Body of pancreas (tissue), 4 donors: ENCODE results near the gene NCR1. TPM values are rescaled to one million over a fixed set of nuclear protein-coding genes. Genes with fewer than 3 reads are reported as not detected.
"Not testable (repeated sequence)": the region's sequence is repeated elsewhere in the genome, so short reads cannot be mapped to it uniquely, and the experiment has no call there.

Source experiments
- ATAC-seq: fragments of 150-250 bp; one replicate; pipeline ENCODE4 v1.9.1; 2016
- DNase-seq, 4 donors: peaks; one replicate each; pipeline ENCODE4 v3.0.0-alpha.2; 2019
- H3K27ac ChIP-seq, 4 donors: fragments of 200-600 bp; sonication (generic); 1 replicate in 3 of 4; 2 replicates in 1 of 4; pipeline versions ENCODE4 v1.5.1 to v1.6.1; 2016 to 2019; ENCODE audit warnings: mild to moderate bottlenecking in 1 of 4, mixed read lengths in 1 of 4, moderate library complexity in 1 of 4
- H3K27me3 ChIP-seq, 2 donors: fragments of 200-600 bp; sonication (generic); one replicate each; pipeline ENCODE4 v1.6.0; 2016; ENCODE audit warnings: mild to moderate bottlenecking in 1 of 2
- H3K36me3 ChIP-seq, 2 donors: fragments of 200-600 bp; sonication (generic); replicated peaks in 1 of 2; 2 replicates each; pipeline ENCODE4 v1.5.1; 2016; ENCODE audit warnings: low read depth in 2 of 2; ENCODE audit not compliant: insufficient read depth in 1 of 2
- H3K4me1 ChIP-seq: fragments of 200-600 bp; sonication (generic); one replicate; pipeline ENCODE4 v1.6.0; 2016
- H3K4me3 ChIP-seq, 2 donors: fragments of 200-600 bp; sonication (generic); 1 replicate in 1 of 2; 2 replicates in 1 of 2; pipeline ENCODE4 v1.5.1; 2016 to 2019
- H3K9me3 ChIP-seq, 3 donors: fragments of 200-600 bp; sonication (generic); 1 replicate in 2 of 3; 2 replicates in 1 of 3; pipeline ENCODE4 v1.5.1; 2016
- POLR2A ChIP-seq, 3 donors: fragments of 450-650 bp; IDR thresholded peaks; one replicate each; pipeline ENCODE4 v1.6.1; 2016; ENCODE audit warnings: antibody characterized with exemption in 3 of 3, mild to moderate bottlenecking in 2 of 3
- WGBS, 2 donors: methylation state at CpG; one replicate each; pipeline ENCODE4 v1.1.5; 2017; 5-methylcytosine and 5-hydroxymethylcytosine counted together
- intact Hi-C: fragments of 100-400 bp; cut with DNase I; formaldehyde crosslinking; loops from one replicate; pipeline ENCODE4 v1.15.1; 2023
- total RNA-seq, 2 donors: library from RNA; depleted of rRNA; stranded (reverse); fragments of >200 nt; gene quantifications; one replicate each; pipeline ENCODE4 v1.1.0, GENCODE V29; 2016
- TF ChIP-seq, protein P1 (sequence below), 7 experiments: fragments of 450-650 bp in 4 of 7; fragments of 200-600 bp in 3 of 7; sonication (generic) in 3 of 7; IDR thresholded peaks; one replicate each; pipeline ENCODE4 v1.5.1; 2016 to 2019; ENCODE audit warnings: antibody characterized with exemption in 7 of 7

The NCR1 gene
- total RNA-seq, 2 donors from 2014 or later: not detected

DNA sequence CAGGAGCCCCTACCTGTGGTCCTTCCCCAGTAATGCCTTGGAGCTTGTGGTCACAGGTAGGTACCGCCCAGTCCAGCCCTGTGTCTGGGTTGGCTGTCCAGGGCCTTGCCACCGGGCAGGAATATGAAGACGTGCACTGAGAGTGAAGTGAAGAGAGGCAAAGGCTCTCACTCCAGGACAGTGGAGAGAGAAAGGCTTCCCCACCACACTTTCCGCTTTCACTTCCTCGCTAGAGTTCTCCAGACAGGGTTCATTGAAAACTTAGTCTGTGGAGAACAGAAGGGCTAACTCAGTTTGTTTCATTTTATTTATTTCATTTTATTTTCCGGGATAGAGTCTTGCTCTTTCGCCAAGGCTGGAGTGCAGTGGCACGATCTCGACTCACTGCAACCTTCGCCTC lies 17.7 kb upstream of the NCR1 start:
- DNase-seq (no peak), ATAC-seq (no peak)
- no peaks in the 10 kb centered on the region for H3K27me3 ChIP-seq
- no peak overlapping the region for H3K27ac ChIP-seq
- intact Hi-C loops: no loop called here
- 71 to 81% methylated on average over 9 to 10 of the region's 10 CpGs for WGBS, 2 donors
- TF ChIP-seq, protein P1, sequence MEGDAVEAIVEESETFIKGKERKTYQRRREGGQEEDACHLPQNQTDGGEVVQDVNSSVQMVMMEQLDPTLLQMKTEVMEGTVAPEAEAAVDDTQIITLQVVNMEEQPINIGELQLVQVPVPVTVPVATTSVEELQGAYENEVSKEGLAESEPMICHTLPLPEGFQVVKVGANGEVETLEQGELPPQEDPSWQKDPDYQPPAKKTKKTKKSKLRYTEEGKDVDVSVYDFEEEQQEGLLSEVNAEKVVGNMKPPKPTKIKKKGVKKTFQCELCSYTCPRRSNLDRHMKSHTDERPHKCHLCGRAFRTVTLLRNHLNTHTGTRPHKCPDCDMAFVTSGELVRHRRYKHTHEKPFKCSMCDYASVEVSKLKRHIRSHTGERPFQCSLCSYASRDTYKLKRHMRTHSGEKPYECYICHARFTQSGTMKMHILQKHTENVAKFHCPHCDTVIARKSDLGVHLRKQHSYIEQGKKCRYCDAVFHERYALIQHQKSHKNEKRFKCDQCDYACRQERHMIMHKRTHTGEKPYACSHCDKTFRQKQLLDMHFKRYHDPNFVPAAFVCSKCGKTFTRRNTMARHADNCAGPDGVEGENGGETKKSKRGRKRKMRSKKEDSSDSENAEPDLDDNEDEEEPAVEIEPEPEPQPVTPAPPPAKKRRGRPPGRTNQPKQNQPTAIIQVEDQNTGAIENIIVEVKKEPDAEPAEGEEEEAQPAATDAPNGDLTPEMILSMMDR (IDR thresholded peaks at IDR 0.05): no peak
- no peak for TF ChIP-seq POLR2A (IDR thresholded peaks at IDR 0.05)
- H3K36me3 ChIP-seq: no peaks in the 10 kb centered on the region
- H3K4me3 ChIP-seq: no peak overlapping the region
- no peaks in the 10 kb centered on the region for H3K9me3 ChIP-seq
- no peaks in the 10 kb centered on the region for H3K4me1 ChIP-seq

DNA sequence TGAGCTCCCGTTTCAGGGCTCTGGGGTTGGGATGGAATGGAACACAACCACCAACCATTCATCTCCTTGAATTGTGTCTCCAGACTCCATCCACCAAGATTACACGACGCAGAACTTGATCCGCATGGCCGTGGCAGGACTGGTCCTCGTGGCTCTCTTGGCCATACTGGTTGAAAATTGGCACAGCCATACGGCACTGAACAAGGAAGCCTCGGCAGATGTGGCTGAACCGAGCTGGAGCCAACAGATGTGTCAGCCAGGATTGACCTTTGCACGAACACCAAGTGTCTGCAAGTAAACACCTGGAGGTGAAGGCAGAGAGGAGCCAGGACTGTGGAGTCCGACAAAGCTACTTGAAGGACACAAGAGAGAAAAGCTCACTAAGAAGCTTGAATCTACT lies 16.4 kb upstream of the NCR1 start:
- ATAC-seq: no peak
- no peak overlapping the region for H3K27ac ChIP-seq
- TF ChIP-seq POLR2A (IDR thresholded peaks at IDR 0.05): no peak
- TF ChIP-seq, protein P1 (IDR thresholded peaks at IDR 0.05): no peak
- no peak for DNase-seq
- WGBS, 2 donors: 73% methylated on average over 11 of the region's 11 CpGs
- no peaks in the 10 kb centered on the region for H3K4me1 ChIP-seq
- no peak overlapping the region for H3K4me3 ChIP-seq
- no peaks in the 10 kb centered on the region for H3K9me3 ChIP-seq
- intact Hi-C loops: no loop called here
- H3K36me3 ChIP-seq: no peaks in the 10 kb centered on the region
- H3K27me3 ChIP-seq: no peaks in the 10 kb centered on the region

DNA sequence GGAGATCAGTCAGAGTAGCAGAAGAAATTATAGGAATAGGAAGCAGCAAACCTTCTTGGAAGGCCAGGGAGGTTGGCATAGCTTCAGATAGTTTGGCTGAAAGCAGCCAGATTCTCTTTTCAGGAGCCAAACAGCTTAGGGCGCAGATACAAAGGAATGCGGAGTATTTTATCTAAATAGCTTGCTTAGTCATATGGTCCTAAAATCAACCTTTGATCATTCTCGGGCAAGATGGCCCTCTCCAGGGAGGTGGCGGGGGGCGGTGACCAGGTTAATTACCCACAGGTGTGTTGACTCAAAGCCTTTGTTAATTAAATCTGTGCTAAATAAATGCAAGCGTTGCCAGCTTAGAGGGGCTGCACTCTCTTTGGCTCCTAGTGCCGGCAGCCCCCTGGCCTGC lies 12.5 kb upstream of the NCR1 start:
- H3K27ac ChIP-seq: no peak overlapping the region
- WGBS, 2 donors: 21 to 27% methylated on average over 7 of the region's 7 CpGs
- H3K36me3 ChIP-seq: no peaks in the 10 kb centered on the region
- no peak overlapping the region for H3K4me3 ChIP-seq
- H3K4me1 ChIP-seq: no peaks in the 10 kb centered on the region
- H3K9me3 ChIP-seq: no peaks in the 10 kb centered on the region
- DNase-seq (no peak), ATAC-seq (no peak)
- no peak for TF ChIP-seq POLR2A (IDR thresholded peaks at IDR 0.05)
- TF ChIP-seq, protein P1 (IDR thresholded peaks at IDR 0.05): no peak
- intact Hi-C loops: no loop called here
- no peaks in the 10 kb centered on the region for H3K27me3 ChIP-seq

DNA sequence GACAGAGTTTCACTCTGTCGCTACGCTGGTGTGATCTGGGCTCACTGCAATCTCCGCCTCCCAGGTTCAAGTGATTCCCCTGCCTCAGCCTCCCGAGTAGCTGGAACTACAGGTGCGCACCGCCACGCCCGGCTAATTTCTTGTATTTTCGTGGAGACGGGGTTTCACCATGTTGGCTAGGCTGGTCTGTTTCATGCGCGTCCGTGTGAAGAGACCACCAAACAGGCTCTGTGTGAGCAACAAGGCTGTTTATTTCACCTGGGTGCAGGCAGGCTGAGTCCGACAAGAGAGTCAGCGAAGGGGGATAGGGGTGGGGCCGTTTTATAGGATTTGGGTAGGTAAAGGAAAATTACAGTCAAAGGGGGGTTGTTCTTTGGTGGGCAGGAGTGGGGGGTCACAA lies 11.8 kb upstream of the NCR1 start:
- H3K4me1 ChIP-seq, ATAC-seq, H3K27me3 ChIP-seq, H3K36me3 ChIP-seq, H3K9me3 ChIP-seq, H3K27ac ChIP-seq, DNase-seq, H3K4me3 ChIP-seq, intact Hi-C loops: not testable (repeated sequence)
- 73 to 86% methylated on average over 16 of the region's 16 CpGs for WGBS, 2 donors

DNA sequence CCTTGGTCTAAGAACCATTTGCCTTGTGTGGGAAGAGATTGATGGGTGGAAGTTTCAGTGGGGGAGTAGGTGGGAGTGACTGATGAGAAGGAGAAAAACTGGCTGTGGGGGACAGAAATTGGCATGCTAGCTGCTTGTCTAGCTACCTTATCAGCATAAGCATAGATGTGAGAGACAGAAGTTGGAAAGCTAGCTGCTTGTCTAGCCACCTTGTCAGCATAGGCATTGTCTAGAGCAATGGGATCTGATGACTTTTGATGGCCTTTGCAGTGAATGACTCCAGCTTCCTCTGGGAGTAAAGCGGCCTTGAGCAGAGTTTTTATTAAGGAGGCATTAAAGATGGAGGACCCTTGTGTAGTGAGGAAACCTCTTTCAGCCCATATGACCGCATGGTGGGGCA lies 9.9 kb upstream of the NCR1 start:
- Histone ChIP-seq H3K27ac (no peak overlapping the region), H3K4me1 (no peaks in the 10 kb centered on the region), H3K4me3 (no peak overlapping the region), H3K36me3 (no peaks in the 10 kb centered on the region), H3K9me3 (no peaks in the 10 kb centered on the region), H3K27me3 (no peaks in the 10 kb centered on the region)
- no peak for TF ChIP-seq POLR2A (IDR thresholded peaks at IDR 0.05)
- TF ChIP-seq, protein P1 (IDR thresholded peaks at IDR 0.05): no peak
- ATAC-seq (no peak), DNase-seq (no peak)
- 58 to 80% methylated on average over 2 of the region's 2 CpGs for WGBS, 2 donors
- intact Hi-C loops: no loop called here

DNA sequence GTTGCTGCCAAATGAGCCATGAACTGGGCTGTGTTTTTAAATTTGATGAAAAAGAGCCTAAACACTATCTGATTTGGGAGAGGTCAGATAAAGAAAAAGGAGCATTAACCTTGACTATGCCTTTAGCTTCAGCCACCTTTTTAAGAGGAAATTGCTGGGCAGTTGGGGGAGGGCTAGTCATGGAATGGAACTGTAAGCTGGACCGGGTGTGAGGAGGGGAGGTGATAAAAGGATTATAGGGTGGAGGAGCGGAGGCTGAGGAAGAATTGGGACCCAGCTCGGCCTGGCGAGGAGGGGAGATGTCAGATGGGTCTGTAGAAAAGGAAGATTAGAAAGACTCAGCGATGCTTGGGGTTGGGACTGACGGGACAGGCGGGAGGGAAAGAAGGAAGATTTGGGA lies 7.3 kb upstream of the NCR1 start:
- H3K4me3 ChIP-seq, ATAC-seq, DNase-seq, H3K27ac ChIP-seq, H3K27me3 ChIP-seq, intact Hi-C loops, H3K4me1 ChIP-seq, H3K9me3 ChIP-seq, H3K36me3 ChIP-seq: not testable (repeated sequence)
- WGBS, 2 donors: 37 to 48% methylated on average over 7 of the region's 7 CpGs

DNA sequence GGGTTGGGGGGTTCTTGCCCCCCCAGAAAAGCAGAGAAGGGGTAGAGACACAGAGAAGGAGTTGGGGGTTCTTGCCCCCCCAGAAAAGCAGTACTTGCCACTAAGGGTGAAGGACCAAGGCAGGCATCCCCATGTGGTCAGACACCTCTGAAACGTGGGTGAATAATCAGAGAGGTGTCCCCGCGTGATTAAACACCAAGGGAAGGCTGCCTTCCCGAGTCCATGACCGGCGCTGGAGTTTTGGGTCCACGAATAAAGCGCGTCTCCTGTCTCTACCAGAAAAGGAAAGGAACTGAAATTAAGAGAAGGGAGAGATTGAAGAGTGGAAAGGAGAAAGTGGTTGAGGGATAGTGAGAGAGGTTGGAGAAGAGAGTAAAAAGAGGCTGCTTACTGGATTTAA lies 6.3 kb upstream of the NCR1 start:
- 52 to 65% methylated on average over 9 of the region's 9 CpGs for WGBS, 2 donors
- H3K9me3 ChIP-seq, H3K4me3 ChIP-seq, DNase-seq, H3K36me3 ChIP-seq, intact Hi-C loops, H3K4me1 ChIP-seq, H3K27ac ChIP-seq, H3K27me3 ChIP-seq, ATAC-seq: not testable (repeated sequence)

DNA sequence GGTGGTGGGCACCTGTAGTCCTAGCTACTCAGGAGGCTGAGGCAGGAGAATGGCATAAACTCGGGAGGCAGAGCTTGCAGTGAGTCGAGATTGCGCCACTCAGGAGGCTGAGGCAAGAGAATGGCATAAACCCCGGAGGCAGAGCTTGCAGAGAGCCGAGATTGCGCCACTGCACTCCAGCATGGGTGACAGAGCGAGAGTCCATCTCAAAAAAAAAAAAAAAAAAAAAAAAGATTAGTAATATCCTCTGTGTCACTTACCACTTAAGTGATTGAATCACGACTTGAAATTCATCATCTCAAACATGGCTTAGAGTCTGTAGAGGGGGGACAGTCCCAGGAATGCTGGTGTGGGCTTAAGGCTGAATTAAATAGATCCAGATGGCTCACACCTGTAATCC lies 4.8 kb upstream of the NCR1 start:
- H3K27me3 ChIP-seq, intact Hi-C loops, ATAC-seq, H3K36me3 ChIP-seq, H3K9me3 ChIP-seq, H3K4me1 ChIP-seq, H3K27ac ChIP-seq, H3K4me3 ChIP-seq: not testable (repeated sequence)
- WGBS, 2 donors: 59 to 68% methylated on average over 8 of the region's 8 CpGs
- peak in 1 of 4 donors; percentile 47 for DNase-seq
